Midbrain (tissue), 1 donor: Measurements from ENCODE around the gene IQCK.

Experiments
- DNase-seq: peaks from one replicate; lab custom pipeline; 2025; lab: John Stamatoyannopoulos, UW

Gene IQCK

GRCh38 chr16:19884611-19885450, 166.8 kb downstream of the IQCK start, which contains the start of gene GPRC5B:
TSS of gene GPRC5B (minus strand) at chr16:19884848. CDS start at chr16:19872845, 12,003 bp downstream.
- peak; percentile 77 for DNase-seq

GRCh38 chr16:19885451-19886072, 167.5 kb downstream of the IQCK start:
- no peak for DNase-seq

- peak; percentile 87 for DNase-seq
These were observed 168.2 kb downstream of the IQCK start for GRCh38 chr16:19886073-19886941.

GRCh38 chr16:19888834-19889233, 170.8 kb downstream of the IQCK start:
- DNase-seq, result no peak

GRCh38 chr16:19890901-19891300, 172.8 kb downstream of the IQCK start:
- DNase-seq, result no peak

- no peak for DNase-seq
These were observed 174.8 kb downstream of the IQCK start for GRCh38 chr16:19892902-19893301.

GRCh38 chr16:19894586-19894985, 176.5 kb downstream of the IQCK start:
- DNase-seq, result no peak

GRCh38 chr16:19896951-19897350, 178.9 kb downstream of the IQCK start:
- DNase-seq, result no peak

- DNase-seq, result no peak
These were observed 180.1 kb downstream of the IQCK start for GRCh38 chr16:19898166-19898565.

GRCh38 chr16:19898924-19899604, 181.0 kb downstream of the IQCK start:
- DNase-seq, result peak; percentile 20

- no peak for DNase-seq
These were observed 181.5 kb downstream of the IQCK start for GRCh38 chr16:19899605-19899955.

- no peak for DNase-seq
These were observed 183.1 kb downstream of the IQCK start for GRCh38 chr16:19901164-19901563.

- DNase-seq, result peak; percentile 64
These were observed 189.3 kb downstream of the IQCK start for GRCh38 chr16:19907161-19907992.
